Esophagus squamous epithelium (tissue), 5 donors: Measurements from ENCODE around the gene CDC42BPA. TPM values are rescaled to one million over a fixed set of nuclear protein-coding genes. Genes with fewer than 3 reads are reported as not detected.

ENCODE experiments used
- DNase-seq: peaks from one replicate; lab custom pipeline; 2025; lab: John Stamatoyannopoulos, UW
- H3K27ac ChIP-seq, 4 donors: fragments of 200-600 bp; sonication (generic); one replicate each; pipeline ENCODE4 v1.5.1; 2016 to 2019; ENCODE audit warnings: mild to moderate bottlenecking in 1 of 4
- H3K27me3 ChIP-seq, 4 donors: fragments of 200-600 bp; sonication (generic); 1 replicate in 3 of 4; 2 replicates in 1 of 4; pipeline versions ENCODE4 v1.5.1 to v1.6.0; 2017 to 2021; ENCODE audit warnings: antibody characterized with exemption in 1 of 4
- H3K36me3 ChIP-seq, 3 donors: fragments of 200-600 bp; sonication (generic); one replicate each; pipeline ENCODE4 v1.5.1; 2016 to 2019
- H3K4me1 ChIP-seq, 3 donors: fragments of 200-600 bp; sonication (generic); one replicate each; pipeline ENCODE4 v1.5.1; 2017 to 2019
- H3K4me3 ChIP-seq, 4 donors: fragments of 200-600 bp; sonication (generic); 1 replicate in 3 of 4; 2 replicates in 1 of 4; pipeline ENCODE4 v1.5.1; 2016 to 2019; ENCODE audit warnings: mild to moderate bottlenecking in 2 of 4, moderate library complexity in 1 of 4
- H3K9me3 ChIP-seq, 3 donors: fragments of 200-600 bp; sonication (generic); one replicate each; pipeline ENCODE4 v1.5.1; 2016 to 2019
- POLR2A ChIP-seq, 4 donors: fragments of 450-650 bp; IDR thresholded peaks; one replicate each; pipeline ENCODE4 v1.6.1; 2017; ENCODE audit warnings: antibody characterized with exemption in 4 of 4, mild to moderate bottlenecking in 4 of 4, moderate library complexity in 3 of 4
- WGBS, 2 donors: methylation state at CpG; one replicate each; pipeline ENCODE4 v1.1.5; 2018; 5-methylcytosine and 5-hydroxymethylcytosine counted together
- intact Hi-C: fragments of 100-400 bp; cut with DNase I; formaldehyde crosslinking; loops from one replicate; pipeline ENCODE4 v1.15.0; 2022
- total RNA-seq, 4 donors: library from RNA; depleted of rRNA; stranded (reverse); fragments of >200 nt; gene quantifications; one replicate each; pipeline ENCODE4 v1.1.0, GENCODE V29; 2016
- TF ChIP-seq, protein P1 (sequence below), 6 experiments: fragments of 450-650 bp in 4 of 6; fragments of 200-600 bp in 2 of 6; sonication (generic) in 2 of 6; IDR thresholded peaks; one replicate each; pipeline ENCODE4 v1.5.1; 2016 to 2019; ENCODE audit warnings: antibody characterized with exemption in 6 of 6, mild to moderate bottlenecking in 4 of 6, moderate library complexity in 4 of 6
- donor health status: DM: yes; HTN: yes; CAD: no.

The CDC42BPA gene
- total RNA-seq, 4 donors from 2014 or later: 4.3 to 33.6 (median 17.2) TPM

DNA sequence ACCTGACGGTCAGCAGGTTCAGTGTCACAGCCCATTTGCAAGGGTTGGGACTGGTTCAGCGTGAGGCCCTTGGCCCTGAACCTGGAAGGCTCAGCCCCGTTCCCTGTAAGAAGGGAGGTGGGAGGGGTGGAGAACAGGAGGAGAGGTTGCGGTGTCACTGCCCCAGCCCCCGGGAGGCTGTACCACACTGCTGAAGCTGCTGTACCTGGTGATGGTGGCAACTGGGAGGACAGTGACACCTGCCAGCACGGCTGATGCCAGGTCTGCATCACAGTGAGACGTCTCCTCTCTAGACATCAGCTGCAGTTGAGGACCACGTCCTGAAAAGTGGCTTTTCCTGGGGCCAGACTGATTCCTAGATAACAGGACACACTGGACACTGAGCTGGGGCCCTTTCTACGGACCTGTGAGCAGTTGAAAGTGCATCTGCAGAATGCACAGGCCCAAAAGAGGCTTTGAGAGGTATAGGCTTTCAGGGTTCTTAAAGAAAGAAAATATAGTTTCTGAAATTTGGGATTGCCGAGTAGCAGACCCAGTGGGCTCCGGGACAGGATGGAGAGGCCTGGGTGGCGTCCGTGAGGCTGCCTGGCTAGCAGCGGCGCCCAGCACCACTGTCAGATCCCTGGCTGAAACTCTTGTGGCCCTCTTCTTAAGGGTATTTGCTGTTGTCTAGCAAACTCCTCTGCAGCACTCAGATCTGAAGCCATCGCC lies 330.5 kb downstream of the CDC42BPA start:
- Histone ChIP-seq H3K27ac (peak overlapping the region; percentile 13 to 73 (median 64)), H3K36me3 (peaks cover 3 to 53% (median 4%) of the 10 kb centered on the region in 3 donors), H3K9me3 (no peaks in the 10 kb centered on the region), H3K27me3 (no peaks in the 10 kb centered on the region), H3K4me3 (no peak overlapping the region), H3K4me1 (peaks cover 4 to 56% (median 30%) of the 10 kb centered on the region in 3 donors)
- DNase-seq: no peak
- intact Hi-C loops: no loop called here
- WGBS, 2 donors: 82 to 95% methylated on average over 7 to 12 of the region's 16 CpGs
- TF ChIP-seq, protein P1, sequence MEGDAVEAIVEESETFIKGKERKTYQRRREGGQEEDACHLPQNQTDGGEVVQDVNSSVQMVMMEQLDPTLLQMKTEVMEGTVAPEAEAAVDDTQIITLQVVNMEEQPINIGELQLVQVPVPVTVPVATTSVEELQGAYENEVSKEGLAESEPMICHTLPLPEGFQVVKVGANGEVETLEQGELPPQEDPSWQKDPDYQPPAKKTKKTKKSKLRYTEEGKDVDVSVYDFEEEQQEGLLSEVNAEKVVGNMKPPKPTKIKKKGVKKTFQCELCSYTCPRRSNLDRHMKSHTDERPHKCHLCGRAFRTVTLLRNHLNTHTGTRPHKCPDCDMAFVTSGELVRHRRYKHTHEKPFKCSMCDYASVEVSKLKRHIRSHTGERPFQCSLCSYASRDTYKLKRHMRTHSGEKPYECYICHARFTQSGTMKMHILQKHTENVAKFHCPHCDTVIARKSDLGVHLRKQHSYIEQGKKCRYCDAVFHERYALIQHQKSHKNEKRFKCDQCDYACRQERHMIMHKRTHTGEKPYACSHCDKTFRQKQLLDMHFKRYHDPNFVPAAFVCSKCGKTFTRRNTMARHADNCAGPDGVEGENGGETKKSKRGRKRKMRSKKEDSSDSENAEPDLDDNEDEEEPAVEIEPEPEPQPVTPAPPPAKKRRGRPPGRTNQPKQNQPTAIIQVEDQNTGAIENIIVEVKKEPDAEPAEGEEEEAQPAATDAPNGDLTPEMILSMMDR (IDR thresholded peaks at IDR 0.05): no peak
- TF ChIP-seq POLR2A (IDR thresholded peaks at IDR 0.05): no peak

DNA sequence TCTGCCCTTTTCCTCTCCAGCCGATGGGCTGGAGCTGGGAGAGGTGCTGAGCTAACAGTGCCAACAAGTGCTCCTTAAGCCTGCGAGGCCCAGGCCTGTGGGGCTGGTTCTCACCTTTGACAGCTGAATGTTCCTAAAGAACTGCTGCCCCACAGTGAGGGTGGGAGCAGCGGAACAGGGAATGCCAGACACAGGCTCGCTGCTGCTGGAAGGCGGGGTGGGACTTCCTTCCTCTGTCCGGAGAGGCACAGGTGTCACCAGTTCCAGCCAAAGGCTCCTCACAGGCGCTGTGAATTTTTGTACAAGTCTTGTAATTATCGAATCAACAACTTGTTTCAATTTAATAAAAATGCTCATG lies 331.1 kb downstream of the CDC42BPA start:
- Histone ChIP-seq H3K4me1 (peaks cover 4 to 56% (median 30%) of the 10 kb centered on the region in 3 donors), H3K27ac (peak overlapping the region in 3 of 4 donors; percentile 60 to 73 (median 69)), H3K4me3 (no peak overlapping the region), H3K36me3 (peaks cover 4 to 59% (median 6%) of the 10 kb centered on the region in 3 donors), H3K27me3 (no peaks in the 10 kb centered on the region), H3K9me3 (no peaks in the 10 kb centered on the region)
- intact Hi-C loops: no loop called here
- 71% methylated on average over 8 of the region's 8 CpGs for WGBS, 2 donors
- TF ChIP-seq, protein P1 (IDR thresholded peaks at IDR 0.05): no peak
- no peak for TF ChIP-seq POLR2A (IDR thresholded peaks at IDR 0.05)
- DNase-seq: no peak

DNA sequence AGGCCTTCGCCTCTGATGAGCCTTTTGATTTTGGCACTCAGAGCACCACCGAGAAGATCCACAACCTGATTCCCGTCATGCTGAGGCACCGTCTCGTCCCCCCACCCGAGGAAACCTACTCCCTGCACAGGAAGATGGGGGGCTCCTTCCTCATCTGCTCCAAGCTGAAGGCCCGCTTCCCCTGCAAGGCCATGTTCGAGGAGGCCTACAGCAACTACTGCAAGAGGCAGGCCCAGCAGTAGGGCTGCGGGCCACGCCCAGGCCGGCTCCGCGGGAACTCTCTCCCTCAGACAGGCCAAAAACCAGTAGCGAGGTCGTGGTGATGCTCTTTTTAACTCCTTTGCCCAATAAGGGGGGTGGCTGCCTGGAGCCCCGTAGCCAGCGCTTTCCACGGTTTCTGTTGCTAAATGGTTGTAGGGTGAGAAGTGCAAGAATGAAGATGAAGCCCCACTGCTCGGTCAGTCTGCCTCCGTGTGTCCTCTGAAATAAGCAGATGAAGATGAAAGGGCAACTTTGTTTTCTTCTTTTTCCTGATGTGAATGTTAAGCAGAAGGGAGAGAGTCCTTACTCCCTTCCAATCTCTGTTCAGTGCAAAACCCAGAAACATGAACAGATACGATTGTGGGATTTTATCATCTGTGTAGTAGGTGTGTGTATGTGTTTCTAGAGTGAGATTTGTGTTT lies 331.7 kb downstream of the CDC42BPA start:
- 75 to 88% methylated on average over 5 to 8 of the region's 21 CpGs for WGBS, 2 donors
- Histone ChIP-seq H3K4me1 (peaks cover 4 to 56% (median 30%) of the 10 kb centered on the region in 3 donors), H3K36me3 (peaks cover 4 to 64% (median 6%) of the 10 kb centered on the region in 3 donors), H3K27ac (peak overlapping the region in 3 of 4 donors; percentile 60 to 73 (median 69)), H3K27me3 (no peaks in the 10 kb centered on the region), H3K4me3 (no peak overlapping the region), H3K9me3 (no peaks in the 10 kb centered on the region)
- intact Hi-C loops: no loop called here
- DNase-seq: no peak
- TF ChIP-seq, protein P1 (IDR thresholded peaks at IDR 0.05): no peak
- no peak for TF ChIP-seq POLR2A (IDR thresholded peaks at IDR 0.05)

DNA sequence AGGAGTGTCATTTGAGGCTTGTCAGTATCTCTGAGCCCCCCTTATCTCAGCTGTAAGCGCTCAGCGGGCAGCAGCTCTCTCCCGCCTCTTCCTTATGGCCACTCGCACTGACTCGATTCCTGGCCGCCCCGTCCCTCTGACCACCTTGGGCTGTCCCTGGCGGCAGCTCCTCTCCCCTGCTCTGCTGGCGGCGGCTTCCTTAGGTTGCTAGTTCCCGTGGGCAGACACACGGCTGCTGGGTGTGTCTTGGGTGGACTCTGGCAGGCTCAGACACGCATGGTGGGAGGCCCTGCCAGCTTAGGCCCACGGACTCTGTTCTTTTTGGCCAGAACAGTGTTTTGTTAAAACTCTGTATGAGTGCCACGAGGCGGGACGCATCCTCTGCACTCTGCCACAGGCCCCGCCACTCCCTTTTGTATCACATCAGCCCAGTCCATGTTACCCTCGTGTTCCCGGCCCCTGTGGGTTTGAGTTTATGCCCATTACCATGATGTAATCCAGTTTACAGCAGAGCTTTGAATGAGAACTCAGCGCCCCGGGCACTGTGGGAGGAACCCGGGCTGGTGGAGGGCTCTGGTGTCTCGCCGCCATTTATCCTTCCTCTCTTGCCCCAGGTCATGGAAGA lies 332.3 kb downstream of the CDC42BPA start:
- peaks cover 4 to 56% (median 30%) of the 10 kb centered on the region in 3 donors for H3K4me1 ChIP-seq
- peak overlapping the region in 2 of 4 donors; percentile 5 to 69 for H3K27ac ChIP-seq
- intact Hi-C loops: no loop called here
- H3K4me3 ChIP-seq: no peak overlapping the region
- no peak for DNase-seq
- peaks cover 4 to 71% (median 6%) of the 10 kb centered on the region in 3 donors for H3K36me3 ChIP-seq
- 82 to 90% methylated on average over 4 to 21 of the region's 25 CpGs for WGBS, 2 donors
- no peaks in the 10 kb centered on the region for H3K27me3 ChIP-seq
- H3K9me3 ChIP-seq: no peaks in the 10 kb centered on the region
- TF ChIP-seq, protein P1 (IDR thresholded peaks at IDR 0.05): no peak
- TF ChIP-seq POLR2A (IDR thresholded peaks at IDR 0.05): no peak
